Liver (tissue), 9 donors: ENCODE results near the gene CCL8. TPM values are rescaled to one million over a fixed set of nuclear protein-coding genes. Genes with fewer than 3 reads are reported as not detected.

Source experiments
- DNase-seq: peaks from one replicate; pipeline ENCODE4 v3.0.0-alpha.2; 2017; ENCODE audit warnings: low spot score
- H3K27ac ChIP-seq, 2 donors: one replicate each; pipeline ENCODE4 v1.7.0; 2013; ENCODE audit warnings: inconsistent platforms in 2 of 2, low read length in 2 of 2, control low read depth in 1 of 2, low read depth in 1 of 2, mild to moderate bottlenecking in 1 of 2
- H3K27me3 ChIP-seq, 4 donors: one replicate each; pipeline versions ENCODE4 v1.6.1 to v1.7.0; 2013; ENCODE audit warnings: low read length in 3 of 4, inconsistent platforms in 1 of 4, mild to moderate bottlenecking in 1 of 4, moderate library complexity in 1 of 4; ENCODE audit not compliant: control insufficient read depth in 4 of 4, insufficient read depth in 4 of 4
- H3K36me3 ChIP-seq, 4 donors: one replicate each; pipeline versions ENCODE4 v1.6.1 to v1.7.0; 2013; ENCODE audit warnings: low read length in 3 of 4, mild to moderate bottlenecking in 3 of 4, low read depth in 1 of 4, moderate library complexity in 1 of 4; ENCODE audit not compliant: control insufficient read depth in 4 of 4, insufficient read depth in 3 of 4
- H3K4me1 ChIP-seq, 4 donors: one replicate each; pipeline versions ENCODE4 v1.6.1 to v1.7.0; 2013; ENCODE audit warnings: low read length in 3 of 4, mild to moderate bottlenecking in 3 of 4, moderate library complexity in 1 of 4; ENCODE audit not compliant: control insufficient read depth in 4 of 4, insufficient read depth in 4 of 4
- H3K4me3 ChIP-seq, 3 donors: one replicate each; pipeline versions ENCODE4 v1.6.1 to v1.7.0; 2013; ENCODE audit warnings: low read length in 3 of 3, control low read depth in 1 of 3, low read depth in 1 of 3, mild to moderate bottlenecking in 1 of 3
- H3K9ac ChIP-seq, 2 donors: one replicate each; pipeline ENCODE4 v1.7.0; 2013; ENCODE audit warnings: low read length in 2 of 2, mild to moderate bottlenecking in 2 of 2, moderate library complexity in 2 of 2, control low read depth in 1 of 2, low read depth in 1 of 2
- H3K9me3 ChIP-seq, 4 donors: one replicate each; pipeline versions ENCODE4 v1.6.1 to v1.7.0; 2013; ENCODE audit warnings: low read length in 3 of 4; ENCODE audit not compliant: control insufficient read depth in 4 of 4
- CTCF ChIP-seq: fragments of 150-350 bp; IDR thresholded peaks from 2 replicates; pipeline ENCODE4 v1.5.1; 2017; ENCODE audit warnings: improper control_type of control experiment, low read depth, low read length; ENCODE audit not compliant: missing input control
- EGR1 ChIP-seq, 2 donors: IDR thresholded peaks; 2 replicates each; pipeline ENCODE4 v1.6.1; 2016 to 2018; ENCODE audit warnings: antibody characterized with exemption in 2 of 2, low read depth in 2 of 2
- FOXA1 ChIP-seq: IDR thresholded peaks from 2 replicates; pipeline ENCODE4 v1.6.1; 2016; ENCODE audit warnings: antibody characterized with exemption
- FOXA2 ChIP-seq: IDR thresholded peaks from 2 replicates; pipeline ENCODE4 v1.6.1; 2016; ENCODE audit warnings: antibody characterized with exemption
- GABPA ChIP-seq, 2 donors: IDR thresholded peaks in 1 of 2; conservative IDR thresholded peaks in 1 of 2; 2 replicates each; pipeline ENCODE4 v1.6.1; 2016; ENCODE audit warnings: antibody characterized with exemption in 2 of 2, mild to moderate bottlenecking in 1 of 2, moderate library complexity in 1 of 2
- HNF4A ChIP-seq, 2 donors: conservative IDR thresholded peaks; 2 replicates each; pipeline ENCODE4 v1.6.1; 2016; ENCODE audit warnings: antibody characterized with exemption in 2 of 2, mild to moderate bottlenecking in 2 of 2
- HNF4G ChIP-seq: IDR thresholded peaks from 2 replicates; pipeline ENCODE4 v1.6.1; 2016; ENCODE audit warnings: antibody characterized with exemption
- JUND ChIP-seq, 2 donors: IDR thresholded peaks; 2 replicates each; pipeline ENCODE4 v1.6.1; 2016; ENCODE audit warnings: antibody characterized with exemption in 2 of 2
- MAX ChIP-seq: IDR thresholded peaks from 2 replicates; pipeline ENCODE4 v1.6.1; 2016; ENCODE audit warnings: antibody characterized with exemption
- NR2F2 ChIP-seq: IDR thresholded peaks from 2 replicates; pipeline ENCODE4 v1.6.1; 2016; ENCODE audit warnings: antibody characterized with exemption
- RAD21 ChIP-seq, 2 donors: IDR thresholded peaks; 2 replicates each; pipeline ENCODE4 v1.6.1; 2016; ENCODE audit warnings: antibody characterized with exemption in 2 of 2, mild to moderate bottlenecking in 2 of 2
- RXRA ChIP-seq, 2 donors: IDR thresholded peaks; 2 replicates each; pipeline ENCODE4 v1.6.1; 2017 to 2018; ENCODE audit warnings: antibody characterized with exemption in 2 of 2, mild to moderate bottlenecking in 1 of 2
- SP1 ChIP-seq: IDR thresholded peaks from 2 replicates; pipeline ENCODE4 v1.6.1; 2018; ENCODE audit warnings: antibody characterized with exemption, mild to moderate bottlenecking
- TAF1 ChIP-seq: conservative IDR thresholded peaks from 2 replicates; pipeline ENCODE4 v1.6.1; 2016; ENCODE audit warnings: antibody characterized with exemption, mild to moderate bottlenecking
- YY1 ChIP-seq: IDR thresholded peaks from 2 replicates; pipeline ENCODE4 v1.6.1; 2016; ENCODE audit warnings: antibody characterized with exemption, mild to moderate bottlenecking
- ZBTB33 ChIP-seq: IDR thresholded peaks from 2 replicates; pipeline ENCODE4 v1.6.1; 2016; ENCODE audit warnings: antibody characterized with exemption
- WGBS: extraction: QIAGEN DNeasy Blood & Tissue Kit; methylation state at CpG from one replicate; pipeline ENCODE4 v1.1.7; 2013; 5-methylcytosine and 5-hydroxymethylcytosine counted together
- polyA plus RNA-seq, 2 donors: library from polyadenylated mRNA; stranded (reverse) in 1 of 2; unstranded in 1 of 2; fragments of 200-250 nt in 1 of 2; fragments of >200 nt in 1 of 2; fragmentation: Nextera tagmentation in 1 of 2; extraction: Ambion mirVana in 1 of 2; gene quantifications; one replicate each; pipeline versions ENCODE4 v1.2.1 to v1.2.3, GENCODE V29; 2013 to 2015
- total RNA-seq, 2 donors: library from RNA; depleted of rRNA; stranded (reverse); fragments of >200 nt; gene quantifications; one replicate each; pipeline ENCODE4 v1.2.3, GENCODE V29; 2014
- TF ChIP-seq, protein P1 (sequence below): IDR thresholded peaks from 2 replicates; pipeline ENCODE4 v1.6.1; 2016; ENCODE audit warnings: antibody characterized with exemption, mild to moderate bottlenecking
- TF ChIP-seq, protein P2 (sequence below): IDR thresholded peaks from 2 replicates; pipeline ENCODE4 v1.6.1; 2016; ENCODE audit warnings: antibody characterized with exemption
- donor health status: healthy.
- donor health status: healthy.
- donor health status: healthy.
- donor health status: healthy.
- donor health status: healthy.

Gene CCL8
- total and polyA plus RNA-seq, 4 donors, result 0.03 TPM; not detected in 3

DNA sequence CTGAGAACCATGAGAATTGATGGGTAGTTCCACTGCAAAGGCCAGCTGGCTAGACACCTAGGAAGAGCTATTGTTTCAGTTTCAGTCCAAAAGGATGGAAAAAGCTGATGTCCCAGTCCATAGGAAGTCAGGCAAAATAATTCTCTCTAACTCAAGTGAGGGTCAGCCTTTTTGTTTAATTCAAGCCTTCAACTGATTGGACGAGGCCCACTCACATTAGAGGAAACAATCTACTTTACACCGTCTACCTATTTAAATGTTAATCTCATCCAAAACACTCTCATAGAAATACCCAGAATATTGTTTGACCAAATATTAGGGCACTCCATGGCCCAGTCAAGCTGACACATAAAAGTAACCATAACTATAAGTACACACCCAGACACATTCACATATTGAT, 22.7 kb downstream of the CCL8 start:
- TF ChIP-seq FOXA1, result no peak
- no peak for TF ChIP-seq ZBTB33
- TF ChIP-seq RXRA (IDR thresholded peaks at IDR 0.05), result no peak
- TF ChIP-seq GABPA (IDR thresholded peaks at IDR 0.05 in 1 of 2, conservative IDR thresholded peaks at IDR 0.05 in 1 of 2), result no peak
- TF ChIP-seq YY1, result no peak
- TF ChIP-seq NR2F2, result no peak
- no peak for TF ChIP-seq HNF4G
- no peak for TF ChIP-seq EGR1 (IDR thresholded peaks at IDR 0.05; ENCODE audit: low read depth in 2 of 2)
- no peak for TF ChIP-seq JUND (IDR thresholded peaks at IDR 0.05)
- no peak for TF ChIP-seq MAX
- no peak for TF ChIP-seq RAD21 (IDR thresholded peaks at IDR 0.05)
- TF ChIP-seq, protein P1, sequence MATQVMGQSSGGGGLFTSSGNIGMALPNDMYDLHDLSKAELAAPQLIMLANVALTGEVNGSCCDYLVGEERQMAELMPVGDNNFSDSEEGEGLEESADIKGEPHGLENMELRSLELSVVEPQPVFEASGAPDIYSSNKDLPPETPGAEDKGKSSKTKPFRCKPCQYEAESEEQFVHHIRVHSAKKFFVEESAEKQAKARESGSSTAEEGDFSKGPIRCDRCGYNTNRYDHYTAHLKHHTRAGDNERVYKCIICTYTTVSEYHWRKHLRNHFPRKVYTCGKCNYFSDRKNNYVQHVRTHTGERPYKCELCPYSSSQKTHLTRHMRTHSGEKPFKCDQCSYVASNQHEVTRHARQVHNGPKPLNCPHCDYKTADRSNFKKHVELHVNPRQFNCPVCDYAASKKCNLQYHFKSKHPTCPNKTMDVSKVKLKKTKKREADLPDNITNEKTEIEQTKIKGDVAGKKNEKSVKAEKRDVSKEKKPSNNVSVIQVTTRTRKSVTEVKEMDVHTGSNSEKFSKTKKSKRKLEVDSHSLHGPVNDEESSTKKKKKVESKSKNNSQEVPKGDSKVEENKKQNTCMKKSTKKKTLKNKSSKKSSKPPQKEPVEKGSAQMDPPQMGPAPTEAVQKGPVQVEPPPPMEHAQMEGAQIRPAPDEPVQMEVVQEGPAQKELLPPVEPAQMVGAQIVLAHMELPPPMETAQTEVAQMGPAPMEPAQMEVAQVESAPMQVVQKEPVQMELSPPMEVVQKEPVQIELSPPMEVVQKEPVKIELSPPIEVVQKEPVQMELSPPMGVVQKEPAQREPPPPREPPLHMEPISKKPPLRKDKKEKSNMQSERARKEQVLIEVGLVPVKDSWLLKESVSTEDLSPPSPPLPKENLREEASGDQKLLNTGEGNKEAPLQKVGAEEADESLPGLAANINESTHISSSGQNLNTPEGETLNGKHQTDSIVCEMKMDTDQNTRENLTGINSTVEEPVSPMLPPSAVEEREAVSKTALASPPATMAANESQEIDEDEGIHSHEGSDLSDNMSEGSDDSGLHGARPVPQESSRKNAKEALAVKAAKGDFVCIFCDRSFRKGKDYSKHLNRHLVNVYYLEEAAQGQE, result no peak
- TF ChIP-seq, protein P2, sequence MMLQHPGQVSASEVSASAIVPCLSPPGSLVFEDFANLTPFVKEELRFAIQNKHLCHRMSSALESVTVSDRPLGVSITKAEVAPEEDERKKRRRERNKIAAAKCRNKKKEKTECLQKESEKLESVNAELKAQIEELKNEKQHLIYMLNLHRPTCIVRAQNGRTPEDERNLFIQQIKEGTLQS, result no peak
- no peak for TF ChIP-seq TAF1
- TF ChIP-seq HNF4A (conservative IDR thresholded peaks at IDR 0.05), result no peak
- TF ChIP-seq SP1, result no peak
- no peak for TF ChIP-seq CTCF
- 92% methylated on average over 2 of the region's 2 CpGs for WGBS
- no peaks in the 10 kb centered on the region for H3K36me3 ChIP-seq

GRCh38 chr17:34347063-34347462, 27.8 kb downstream of the CCL8 start:
- H3K9ac ChIP-seq, result no peak overlapping the region
- H3K9me3 ChIP-seq, result no peaks in the 10 kb centered on the region
- no peak overlapping the region for H3K27ac ChIP-seq
- H3K4me1 ChIP-seq, result no peaks in the 10 kb centered on the region
- H3K4me3 ChIP-seq, result no peak overlapping the region
- TF ChIP-seq NR2F2, result no peak
- TF ChIP-seq, protein P1, result no peak
- no peak for TF ChIP-seq RXRA (IDR thresholded peaks at IDR 0.05)
- TF ChIP-seq FOXA1, result no peak
- TF ChIP-seq SP1, result no peak
- no peak for TF ChIP-seq HNF4G
- TF ChIP-seq JUND (IDR thresholded peaks at IDR 0.05), result no peak
- no peak for TF ChIP-seq ZBTB33
- TF ChIP-seq MAX, result no peak
- TF ChIP-seq FOXA2, result no peak
- WGBS, result 51% methylated on average over 4 of the region's 4 CpGs
- no peak for DNase-seq
- peaks cover 0 to 7% (median 0%) of the 10 kb centered on the region in 4 donors for H3K27me3 ChIP-seq
- no peaks in the 10 kb centered on the region for H3K36me3 ChIP-seq

More for the DNA sequence above, 22.7 kb downstream of the CCL8 start:
- Histone ChIP-seq H3K4me3 (no peak overlapping the region), H3K4me1 (no peaks in the 10 kb centered on the region), H3K9me3 (no peaks in the 10 kb centered on the region), H3K27me3 (peaks cover 0 to 3% (median 0%) of the 10 kb centered on the region in 4 donors), H3K27ac (no peak overlapping the region), H3K9ac (no peak overlapping the region)
- no peak for DNase-seq
